Stimulated activated CD4-positive, alpha-beta T cell treated with anti-CD3 and anti-CD28 coated beads, Interleukin-4, amount 100 ng/mL, for 4 hours (primary cell): ENCODE data around the gene ABTB2.

Experiments
- DNase-seq, 2 experiments: peaks; one replicate each; pipeline ENCODE4 v3.0.0-alpha.2; 2020

ABTB2 gene

DNA sequence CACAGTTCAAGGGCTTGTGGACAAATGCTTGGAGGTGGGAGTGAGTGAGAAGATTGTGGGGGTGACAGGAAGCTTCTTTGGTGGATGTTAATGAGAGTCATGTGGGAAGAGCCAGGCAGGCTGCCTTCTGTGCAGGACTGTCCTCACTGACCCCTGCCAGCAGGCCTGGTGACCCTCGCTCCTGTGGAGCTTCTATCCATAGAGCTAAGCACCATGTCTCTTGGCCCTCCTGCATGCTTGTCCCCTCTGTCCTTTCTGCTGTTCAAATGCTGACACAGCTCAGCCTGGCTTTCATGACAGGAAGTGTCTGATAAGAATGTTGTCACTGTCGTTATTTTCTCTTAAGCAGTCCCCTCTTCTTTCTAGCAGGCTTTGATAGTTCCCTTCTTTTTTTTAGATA, 214.8 kb downstream of the ABTB2 start:
- no peak for DNase-seq

DNA sequence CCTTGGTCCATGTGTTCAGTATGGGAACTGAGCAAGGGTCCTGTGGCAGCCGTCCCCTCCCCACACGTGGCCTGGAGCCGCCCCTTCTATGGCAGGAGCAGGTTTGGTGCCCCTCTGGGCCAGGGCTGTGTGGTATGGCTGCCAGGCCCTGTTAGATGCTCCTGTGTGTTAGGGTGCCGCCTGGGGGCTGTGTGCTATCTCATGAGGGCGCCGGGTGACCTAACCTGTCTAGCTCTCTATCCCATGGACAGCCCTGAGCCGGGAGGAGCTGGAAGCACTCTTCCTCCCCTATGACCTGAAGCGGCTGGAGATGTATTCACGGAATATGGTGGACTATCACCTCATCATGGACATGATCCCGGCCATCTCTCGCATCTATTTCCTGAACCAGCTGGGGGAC, 217.7 kb downstream of the ABTB2 start:
- DNase-seq: no peak

DNA sequence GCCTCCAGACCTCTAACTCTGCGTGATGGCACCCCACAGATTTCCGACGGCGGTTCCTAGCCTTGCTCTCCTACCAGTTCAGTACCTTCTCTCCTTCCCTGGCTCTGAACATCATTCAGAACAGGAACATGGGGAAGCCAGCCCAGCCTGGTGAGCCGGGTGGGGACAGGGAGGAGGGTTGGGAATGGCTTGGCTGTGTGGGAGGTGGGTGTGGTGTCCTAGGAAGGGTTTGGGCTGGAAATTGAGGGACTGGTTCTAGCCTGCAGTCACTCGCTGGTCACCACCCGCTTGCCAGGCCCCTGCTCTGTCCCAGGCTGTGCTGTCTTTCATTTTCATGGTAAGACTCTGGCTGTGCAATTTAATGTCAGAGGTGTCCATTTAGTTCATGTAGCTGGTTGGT, 218.5 kb downstream of the ABTB2 start:
- no peak for DNase-seq

- DNase-seq: no peak
Observed at GRCh38 chr11:34136420-34136819, 221.4 kb downstream of the ABTB2 start.

GRCh38 chr11:34135439-34135838, 222.4 kb downstream of the ABTB2 start:
- no peak for DNase-seq

DNA sequence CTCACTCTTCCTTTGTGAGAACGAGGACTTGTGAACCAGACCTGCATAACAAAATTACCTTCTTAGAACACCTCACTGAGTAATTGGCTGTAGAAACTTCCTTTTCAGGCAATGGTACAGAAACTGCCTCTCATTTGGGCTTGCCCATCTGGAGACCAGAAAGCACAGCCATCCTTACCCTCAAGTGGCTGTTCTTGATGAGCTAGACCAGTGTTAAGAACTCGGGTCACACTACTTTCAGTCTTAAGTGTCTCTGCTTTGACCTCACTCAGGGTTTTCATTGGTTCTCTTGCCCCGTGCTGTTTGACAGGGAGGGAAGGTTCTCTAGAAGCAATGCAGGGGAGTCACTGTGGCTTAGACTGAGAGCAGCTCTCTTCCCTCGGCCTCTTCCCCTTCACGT, 223.0 kb downstream of the ABTB2 start:
- DNase-seq: no peak

GRCh38 chr11:34132261-34132965, 225.4 kb downstream of the ABTB2 start:
- DNase-seq: no peak

DNA sequence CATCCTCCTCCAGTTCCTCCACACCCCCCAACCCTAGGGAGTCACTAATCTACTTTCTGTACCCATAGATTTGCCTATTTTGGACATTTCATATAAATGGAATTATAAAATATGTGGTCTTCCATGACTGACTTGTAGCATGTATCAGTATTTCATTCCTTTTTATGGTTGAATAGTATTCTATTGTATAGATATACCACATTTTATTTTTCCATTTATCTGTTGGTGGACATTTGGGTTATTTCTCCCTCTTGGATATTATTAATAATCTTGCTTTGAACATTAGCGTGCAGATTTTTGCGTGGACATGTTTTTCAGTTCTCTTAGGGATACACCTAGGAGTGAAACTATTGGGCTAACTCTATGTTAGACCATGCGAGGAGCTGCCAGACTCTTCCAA, 229.0 kb downstream of the ABTB2 start:
- DNase-seq: no peak

GRCh38 chr11:34126959-34127848, 230.6 kb downstream of the ABTB2 start:
- no peak for DNase-seq

GRCh38 chr11:34124885-34125668, 232.7 kb downstream of the ABTB2 start:
- no peak for DNase-seq

GRCh38 chr11:34120651-34121050, 237.2 kb downstream of the ABTB2 start:
- DNase-seq: no peak

DNA sequence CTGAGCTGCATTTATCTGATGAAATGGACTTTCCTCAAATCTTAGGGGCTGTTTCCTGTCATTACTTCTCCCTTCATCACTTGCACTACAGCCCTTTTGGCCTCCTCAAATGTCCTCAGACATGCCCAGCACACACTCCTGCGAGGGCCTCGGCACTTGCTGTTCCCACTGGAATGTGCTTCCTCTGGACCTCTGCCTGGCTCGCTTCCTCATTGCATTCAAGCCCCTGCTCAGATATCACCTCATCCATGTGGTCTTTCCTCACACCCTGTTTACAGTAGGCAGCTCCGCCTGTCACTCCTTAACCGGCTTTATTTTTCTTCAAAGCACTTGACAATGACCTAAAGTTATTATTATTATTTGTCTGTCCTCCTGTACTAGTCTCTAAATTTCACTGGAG, 243.3 kb downstream of the ABTB2 start:
- no peak for DNase-seq

DNA sequence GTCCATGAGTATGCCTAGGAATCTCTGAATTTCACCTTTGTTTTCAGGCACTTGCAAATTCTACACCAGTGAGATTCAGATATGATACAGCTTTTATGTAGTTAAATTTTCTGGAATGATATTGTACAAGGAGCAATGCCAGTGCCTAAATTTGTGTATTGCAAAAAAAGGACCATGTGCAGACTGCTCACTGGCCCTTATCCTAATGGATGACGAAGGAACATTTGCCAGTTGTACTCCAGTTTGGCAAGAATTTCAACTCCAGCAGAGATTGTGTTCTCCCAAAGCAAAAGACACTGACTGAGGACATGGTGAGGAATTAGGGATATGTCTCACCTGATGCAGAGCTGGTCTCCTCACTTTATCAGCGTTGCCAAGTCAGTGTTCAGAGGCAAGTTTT, 243.8 kb downstream of the ABTB2 start:
- no peak for DNase-seq

DNA sequence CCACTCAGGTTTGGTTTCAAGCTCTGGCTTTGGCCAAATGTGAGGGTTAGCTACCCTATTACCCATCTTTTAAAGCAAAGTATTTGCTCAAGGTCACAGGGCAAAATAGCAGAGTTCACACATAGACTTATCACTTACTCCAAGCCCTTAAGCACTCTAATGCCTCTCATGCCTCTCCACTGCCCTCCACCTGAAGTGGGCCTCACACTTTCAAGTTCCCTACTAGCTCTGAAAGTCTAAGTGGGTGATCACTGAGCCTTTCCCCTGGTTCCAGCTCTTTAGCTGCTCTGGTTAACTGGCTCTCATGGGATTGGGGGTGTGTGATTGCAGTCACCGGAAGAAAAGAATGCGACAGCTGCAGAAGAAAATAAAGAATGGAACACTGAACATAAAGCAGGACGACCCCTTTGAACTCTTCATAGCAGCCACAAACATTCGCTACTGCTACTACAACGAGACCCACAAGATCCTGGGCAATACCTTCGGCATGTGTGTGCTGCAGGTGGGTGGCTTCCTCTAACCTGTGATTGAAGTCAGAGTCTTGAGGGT, 246.0 kb downstream of the ABTB2 start:
- DNase-seq: no peak

DNA sequence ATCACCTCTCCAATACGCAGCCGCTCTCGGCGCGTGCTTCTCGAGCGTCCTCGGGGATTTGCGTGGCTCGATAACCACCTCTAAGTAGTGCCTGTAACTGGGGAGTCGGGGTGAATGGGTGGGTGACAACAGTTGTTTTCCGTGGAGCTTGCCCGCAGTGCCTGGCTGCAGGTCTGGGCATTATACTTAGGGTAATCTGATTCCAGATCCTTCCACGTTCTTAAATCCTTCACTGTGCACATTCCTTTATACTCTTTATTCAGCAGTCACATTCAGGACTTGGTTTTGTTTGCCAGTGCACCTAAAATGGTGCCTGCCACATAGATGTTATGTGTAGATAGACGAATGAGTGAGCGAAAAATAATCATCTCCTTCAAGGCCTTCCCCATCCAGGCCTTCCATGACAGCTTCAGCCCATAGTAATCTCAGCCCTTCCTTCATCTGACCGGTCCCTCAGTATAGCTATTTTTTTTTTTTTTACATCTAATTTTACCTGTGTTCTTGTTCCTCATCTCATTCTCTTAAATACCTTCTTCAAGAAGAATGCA, 251.8 kb downstream of the ABTB2 start:
- no peak for DNase-seq

GRCh38 chr11:34105079-34105956, 252.5 kb downstream of the ABTB2 start, which contains the start of gene NAT10:
NAT10 (plus strand) TSS chr11:34105629; CDS start chr11:34108226, 2,597 bp downstream.
- peak; percentile 91 to 98 for DNase-seq

- no peak for DNase-seq
Observed at GRCh38 chr11:34104680-34105078, 253.1 kb downstream of the ABTB2 start.
